Amniotic stem cell (primary cell): ENCODE measurements around the gene MRFAP1L1.
"Not testable (repeated sequence)": the region's sequence is repeated elsewhere in the genome, so short reads cannot be mapped to it uniquely, and the experiment has no call there.

Experiments used
- DNase-seq: peaks from one replicate; lab custom pipeline; 2025; lab: John Stamatoyannopoulos, UW

Gene MRFAP1L1

DNA sequence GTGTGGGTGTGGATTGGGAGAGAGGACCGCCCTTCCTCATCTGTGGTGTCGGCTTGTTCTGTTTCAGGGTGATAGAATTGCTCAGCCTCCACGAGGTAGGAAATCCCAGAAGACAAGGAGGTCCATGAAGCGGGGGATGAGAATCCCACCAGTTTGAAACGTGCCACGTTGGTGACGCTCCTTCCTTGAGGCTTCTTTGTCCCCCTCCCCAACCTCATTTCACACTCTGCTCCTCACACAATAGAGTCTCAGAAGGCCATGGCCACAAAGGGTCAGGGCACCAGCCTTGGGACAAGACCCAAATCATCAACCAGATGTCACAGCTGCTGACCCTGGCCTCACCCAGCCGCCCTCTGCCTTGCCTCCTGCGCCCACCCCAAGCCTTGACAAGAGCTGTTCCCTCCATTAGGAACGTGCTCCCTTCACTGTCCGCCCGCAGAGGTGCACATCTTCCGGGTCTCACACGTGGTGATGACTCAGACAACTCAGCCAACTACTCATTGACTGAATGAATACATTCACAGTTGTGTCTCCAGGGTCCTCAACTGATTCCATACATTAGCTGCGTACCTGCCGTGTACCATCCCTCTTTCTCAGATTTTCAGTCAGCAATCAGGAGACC, 24.6 kb upstream of the MRFAP1L1 start:
- no peak for DNase-seq

DNA sequence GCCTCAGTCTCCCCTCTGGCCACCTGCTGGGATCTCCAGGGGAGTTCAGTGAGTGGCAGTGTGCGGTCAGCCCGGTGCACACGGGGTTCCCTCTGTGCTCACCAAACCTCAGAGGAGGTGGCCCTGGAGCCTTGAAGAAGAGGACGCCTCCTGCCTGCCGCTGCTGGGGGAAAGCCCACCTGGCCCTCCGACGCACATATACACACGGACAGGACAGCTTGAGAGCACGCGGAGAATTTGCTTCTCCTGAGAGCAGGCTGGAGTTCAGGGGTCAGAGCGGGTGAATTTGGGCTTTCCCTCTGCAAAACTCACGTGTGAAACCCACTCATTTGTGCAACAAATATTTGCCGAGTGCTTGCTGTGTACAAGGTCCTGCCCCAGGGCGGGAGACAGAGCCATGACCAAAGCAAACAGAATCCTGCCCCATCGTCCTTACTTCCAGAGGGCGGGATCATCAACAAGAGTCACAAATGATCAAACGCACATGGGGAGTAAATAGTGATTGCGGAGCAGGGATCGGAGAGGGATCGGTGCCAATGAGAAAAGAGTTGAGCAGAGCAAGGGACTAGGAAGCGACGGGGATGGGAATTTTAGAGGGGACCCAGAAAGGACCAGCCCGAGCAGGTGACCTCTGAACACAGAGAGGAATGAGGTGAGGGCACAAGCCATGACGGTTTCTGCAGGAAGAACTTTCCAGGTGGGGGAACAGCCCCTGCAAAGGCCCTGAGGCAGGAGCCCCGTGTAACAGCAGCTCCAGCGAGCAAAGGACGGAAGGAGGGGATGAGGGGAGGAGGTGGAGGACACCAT, 23.9 kb upstream of the MRFAP1L1 start:
- no peak for DNase-seq

DNA sequence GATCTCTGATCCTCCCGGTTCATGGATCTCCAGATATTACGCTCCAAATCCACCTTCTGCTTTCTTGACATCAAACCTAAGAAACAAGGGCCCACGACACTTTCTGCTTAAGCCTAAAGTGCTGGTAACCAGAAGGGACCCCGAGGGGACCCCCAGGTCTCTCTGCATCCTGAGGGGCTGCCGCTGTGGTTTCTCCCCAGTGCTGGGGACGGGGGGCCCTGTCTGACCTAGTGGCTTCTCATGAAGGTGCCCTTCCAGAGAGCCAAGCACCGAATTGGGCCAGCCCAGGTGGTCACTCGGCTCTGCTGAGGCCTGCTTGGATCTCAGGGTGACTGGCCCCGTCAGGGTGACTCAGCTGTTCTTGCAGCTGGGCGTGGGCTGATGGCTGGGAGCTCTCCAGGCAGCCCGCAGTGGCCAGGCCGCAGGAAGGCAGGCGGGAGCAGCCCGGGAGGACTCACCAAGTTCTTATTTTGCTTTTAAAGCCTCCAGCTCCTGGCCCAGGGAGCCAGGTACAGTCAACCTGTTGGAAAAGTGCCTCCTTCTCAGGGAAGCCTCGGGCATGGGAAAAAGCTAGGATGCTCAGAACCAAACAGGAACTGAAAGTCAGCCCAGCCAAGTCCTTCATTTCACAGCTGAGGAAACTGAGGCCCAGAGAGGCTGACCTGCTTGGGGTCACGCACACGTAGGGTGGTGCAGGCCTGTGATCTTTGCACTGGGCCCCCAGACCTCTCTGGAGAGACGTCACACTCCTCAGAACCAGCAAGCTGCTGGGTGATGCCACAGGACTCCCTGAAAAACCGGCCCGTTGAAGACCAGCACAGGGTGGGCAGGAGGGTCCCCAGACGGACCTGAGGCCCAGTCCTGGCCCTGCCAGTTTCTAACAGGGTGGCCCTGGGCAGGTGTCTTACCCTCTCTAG, 23.0 kb upstream of the MRFAP1L1 start:
- peak; percentile 40 for DNase-seq

DNA sequence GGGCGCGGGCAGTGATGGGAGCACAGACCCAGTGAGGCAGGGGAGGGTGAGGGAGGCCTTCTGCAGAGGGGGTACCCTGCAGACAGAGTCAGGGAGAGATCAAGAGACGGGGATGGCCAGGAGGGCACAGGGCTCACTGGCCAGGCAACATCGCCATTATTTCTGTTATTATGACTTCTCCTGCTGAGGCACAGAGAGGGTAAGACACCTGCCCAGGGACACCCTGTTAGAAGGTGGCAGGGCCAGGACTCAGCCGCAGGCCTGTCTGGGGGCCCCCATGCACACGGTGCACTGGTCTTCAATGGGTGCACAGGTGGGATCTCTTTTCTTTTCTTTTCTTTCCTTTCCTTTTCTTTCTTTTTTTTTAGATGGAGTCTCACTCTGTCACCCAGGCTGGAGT, 22.1 kb upstream of the MRFAP1L1 start:
- DNase-seq = no peak

DNA sequence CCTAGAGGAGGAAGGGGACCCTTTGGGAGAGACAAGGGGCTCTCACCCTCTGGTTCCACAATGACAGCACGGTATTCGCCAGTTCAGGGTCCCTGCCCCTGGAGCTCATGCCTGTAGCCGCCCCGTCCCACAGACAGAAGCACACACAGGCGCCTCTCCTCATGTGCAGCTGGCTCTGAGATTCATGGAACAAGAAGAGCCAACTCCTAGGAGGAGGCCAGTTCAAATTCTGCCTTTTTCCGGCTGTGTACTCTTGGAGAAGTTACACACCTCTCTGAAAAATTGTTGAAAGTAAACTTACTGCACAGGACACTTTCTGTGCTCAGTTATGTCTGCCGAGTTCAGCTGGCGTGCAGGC, 21.6 kb upstream of the MRFAP1L1 start:
- no peak for DNase-seq

DNA sequence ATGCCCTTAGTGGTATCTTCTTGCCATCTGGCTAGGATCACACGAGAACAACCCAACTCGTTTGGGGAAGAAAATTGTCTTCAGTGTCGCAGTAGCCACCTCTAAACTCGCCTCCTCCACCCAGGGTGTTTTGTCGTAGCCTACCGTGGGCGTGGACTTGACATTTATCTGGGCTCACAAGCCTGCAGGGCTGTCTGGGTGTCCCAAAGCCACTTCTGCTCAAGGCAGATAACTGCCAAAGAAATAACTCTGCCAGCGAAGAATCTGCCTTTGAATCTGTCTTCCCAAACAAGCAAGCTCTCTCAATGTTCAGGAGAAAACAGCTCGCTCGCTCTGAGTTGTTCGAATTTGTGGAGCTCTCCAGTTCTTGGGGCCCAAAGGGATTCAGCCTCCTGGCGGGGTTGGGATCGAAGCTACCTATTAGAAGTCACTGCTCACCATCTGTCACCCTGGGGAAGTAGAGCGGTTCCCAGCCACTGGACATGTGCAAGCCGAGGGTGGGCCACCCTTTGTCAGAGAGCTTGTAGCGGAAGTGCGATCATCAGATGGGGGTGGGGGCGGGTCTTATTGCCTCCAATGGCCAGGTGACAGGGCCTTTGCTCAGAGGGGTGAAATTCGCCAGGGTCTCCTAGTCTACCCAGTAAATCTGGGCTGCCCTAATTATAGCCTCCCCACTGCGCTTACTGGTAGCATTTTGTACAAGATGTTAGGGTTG, 21.1 kb upstream of the MRFAP1L1 start:
- DNase-seq = no peak

DNA sequence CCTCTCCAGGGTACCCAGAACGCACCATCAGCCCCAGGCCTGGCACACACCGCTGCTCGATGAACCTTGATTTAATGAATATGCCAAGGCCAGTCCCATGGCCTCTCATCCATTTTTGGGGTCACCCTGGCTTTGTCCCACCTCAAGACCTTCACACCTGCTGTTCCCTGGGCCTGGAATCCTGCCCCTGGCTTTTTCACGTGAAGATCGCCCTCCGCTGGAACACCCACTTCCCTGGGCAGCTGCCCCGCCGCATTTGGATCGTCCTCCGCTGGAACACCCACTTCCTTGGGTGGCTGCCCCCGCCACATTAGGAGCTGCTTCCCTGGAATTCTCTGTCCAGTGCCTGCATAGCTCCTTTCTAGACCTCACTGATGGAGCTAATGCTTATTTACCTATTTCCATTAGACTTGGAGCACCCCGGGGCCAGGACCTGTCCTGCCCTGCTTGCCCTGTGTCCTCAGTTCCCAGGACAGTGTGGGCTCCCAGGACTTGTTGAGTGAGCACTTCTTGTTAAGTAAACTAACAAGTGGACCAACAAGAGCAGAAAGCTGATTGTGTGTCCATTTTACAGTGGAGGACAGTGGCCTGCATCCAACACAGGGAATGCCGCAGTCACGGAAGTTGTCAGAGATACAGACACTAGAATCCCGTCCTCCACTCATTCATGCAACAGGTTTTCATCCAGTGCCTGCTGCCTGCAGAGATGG, 18.8 kb upstream of the MRFAP1L1 start:
- no peak for DNase-seq

DNA sequence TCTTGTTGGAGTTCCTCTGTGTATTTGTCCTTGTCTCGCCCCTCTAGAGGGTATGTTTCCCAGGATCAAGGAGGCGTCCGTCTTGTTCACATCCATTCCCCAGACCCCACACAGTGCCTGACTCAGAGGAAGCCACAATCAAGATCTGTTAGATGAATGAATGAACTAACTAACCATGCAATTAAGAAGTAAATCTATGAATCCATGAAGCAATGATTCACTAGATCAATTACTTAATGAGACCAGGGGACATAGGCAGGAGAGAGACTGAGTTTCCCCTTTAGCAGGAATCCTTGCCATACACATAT, 18.2 kb upstream of the MRFAP1L1 start:
- no peak for DNase-seq

DNA sequence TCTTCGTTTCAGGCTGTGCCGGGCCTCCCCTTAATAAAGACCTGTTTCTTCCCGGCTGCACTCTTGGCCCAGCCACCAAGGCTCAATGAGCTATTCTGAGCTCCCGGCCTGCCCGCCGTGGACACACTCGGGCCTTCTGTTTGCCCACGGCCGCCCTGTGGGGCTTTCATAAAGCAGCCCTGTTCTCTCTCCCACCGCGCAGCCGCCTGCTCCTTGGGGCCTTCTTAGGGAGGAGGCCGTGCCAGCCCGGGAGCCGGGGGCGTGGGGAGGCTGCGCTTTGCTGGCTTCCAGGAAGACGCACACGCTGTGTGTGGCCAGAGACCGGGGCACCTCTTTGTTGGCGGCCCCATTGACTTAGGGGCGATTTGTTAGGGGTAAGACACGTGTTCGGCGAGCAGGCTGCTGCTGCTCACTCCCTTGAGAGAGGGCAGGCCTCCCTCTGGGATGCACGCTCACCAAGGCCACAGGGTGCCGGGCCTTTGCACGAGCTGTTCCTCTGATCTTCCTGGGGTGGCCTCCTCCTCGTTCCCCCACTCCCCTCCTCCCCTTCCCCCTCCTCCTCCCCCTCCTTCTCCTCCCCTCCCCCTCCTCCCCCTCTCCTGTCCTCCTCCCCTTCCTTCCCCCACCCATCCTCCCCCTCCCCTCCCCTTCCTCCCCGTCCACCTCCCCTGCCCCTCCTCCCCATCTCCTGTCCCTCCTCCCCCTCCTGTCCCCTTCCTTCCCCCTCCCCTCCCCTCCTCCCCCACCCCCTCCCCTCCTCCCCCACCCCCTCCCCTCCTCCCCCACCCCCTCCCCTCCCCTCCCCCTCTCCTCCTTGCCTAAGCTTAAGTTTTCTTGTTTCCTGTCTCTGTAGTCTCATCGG, 17.6 kb upstream of the MRFAP1L1 start:
- no peak for DNase-seq

DNA sequence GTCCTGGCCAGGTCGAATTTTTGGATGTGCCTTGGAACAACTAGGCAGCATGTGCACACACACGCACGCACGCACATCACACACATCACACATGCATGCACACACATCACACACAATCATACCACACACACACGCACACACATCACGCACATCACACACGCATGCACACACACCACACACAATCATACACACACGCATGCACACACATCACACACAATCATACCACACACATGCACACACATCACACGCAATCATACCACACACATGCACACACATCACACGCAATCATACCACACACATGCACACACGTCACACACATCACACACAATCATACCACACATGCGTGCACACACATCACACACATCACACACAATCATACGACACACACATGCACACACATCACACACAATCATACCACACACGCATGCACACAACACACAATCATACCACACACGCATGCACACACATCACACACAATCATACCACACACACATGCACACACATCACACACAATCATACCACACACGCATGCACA, 15.8 kb upstream of the MRFAP1L1 start:
- DNase-seq = not testable (repeated sequence)

DNA sequence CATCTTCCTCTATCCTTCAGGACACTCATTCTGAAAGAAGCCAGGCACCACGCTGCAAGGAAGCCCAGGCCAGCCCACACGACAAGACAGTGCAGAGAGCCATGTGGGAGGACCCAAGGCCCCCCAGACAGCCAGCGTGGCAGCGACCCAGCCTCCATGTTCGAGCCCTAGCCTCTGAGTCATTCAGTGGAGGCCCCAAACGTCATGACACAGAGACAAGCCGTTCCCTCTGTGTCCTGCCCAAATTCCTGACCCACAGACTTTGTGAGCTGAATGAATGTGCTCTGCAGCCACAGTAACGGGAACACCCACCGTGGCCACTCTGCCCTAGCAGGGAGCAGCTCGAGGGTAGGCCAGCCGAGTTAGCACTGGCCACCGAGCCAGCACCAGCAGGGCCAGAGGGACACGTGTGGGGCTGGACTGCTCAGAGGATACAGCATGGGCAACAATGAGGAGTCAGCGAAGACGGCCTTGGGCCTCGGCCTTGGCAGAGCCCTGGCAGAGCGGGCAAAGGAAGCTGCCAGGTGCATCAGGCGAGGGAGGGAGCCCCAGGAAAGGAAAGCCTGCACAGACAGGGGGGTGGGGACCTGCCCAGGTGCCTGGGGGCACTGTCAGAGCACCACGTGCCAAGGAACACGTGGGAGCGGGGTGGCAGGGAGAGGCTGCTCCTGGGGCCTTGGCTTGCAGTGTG, 14.9 kb upstream of the MRFAP1L1 start:
- no peak for DNase-seq

DNA sequence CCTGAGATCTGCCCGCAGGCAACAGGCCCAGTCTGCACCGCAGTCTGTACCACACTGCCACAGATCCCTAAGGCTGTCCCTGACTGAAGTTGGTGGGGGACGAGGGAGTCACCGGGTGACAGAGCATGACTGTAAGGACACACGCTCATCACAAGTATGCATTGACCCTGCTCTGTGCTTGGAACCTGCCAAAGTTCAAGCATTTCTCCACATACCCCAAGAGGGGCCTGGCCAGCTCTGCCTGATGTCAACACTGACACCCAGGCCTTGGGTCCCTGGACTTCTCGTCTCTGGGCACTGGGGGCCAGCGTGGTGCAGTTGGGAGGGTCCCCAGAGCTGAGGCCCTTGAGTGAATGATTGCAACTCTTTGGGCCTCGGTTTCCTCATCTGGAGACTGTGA, 14.2 kb upstream of the MRFAP1L1 start:
- no peak for DNase-seq

DNA sequence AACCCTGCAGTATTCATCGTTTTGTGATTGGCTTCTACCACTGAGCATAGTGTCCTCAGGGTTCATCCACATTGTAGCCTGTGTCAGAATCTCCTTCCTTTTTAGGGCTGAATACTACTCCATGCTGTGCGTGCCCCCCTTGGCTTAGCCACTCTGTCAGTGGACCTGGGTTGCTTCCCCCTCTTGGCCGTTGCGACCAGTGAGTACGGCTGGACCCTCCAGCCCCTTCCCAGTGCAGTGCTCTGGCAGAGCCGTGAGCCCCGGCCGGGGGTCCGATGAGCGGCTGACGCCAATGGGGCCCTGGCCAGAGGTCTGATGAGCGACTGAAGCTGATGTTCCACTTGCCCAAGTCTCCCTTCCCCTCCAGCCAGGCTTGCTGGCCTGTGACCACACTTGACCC, 13.2 kb upstream of the MRFAP1L1 start:
- no peak for DNase-seq

DNA sequence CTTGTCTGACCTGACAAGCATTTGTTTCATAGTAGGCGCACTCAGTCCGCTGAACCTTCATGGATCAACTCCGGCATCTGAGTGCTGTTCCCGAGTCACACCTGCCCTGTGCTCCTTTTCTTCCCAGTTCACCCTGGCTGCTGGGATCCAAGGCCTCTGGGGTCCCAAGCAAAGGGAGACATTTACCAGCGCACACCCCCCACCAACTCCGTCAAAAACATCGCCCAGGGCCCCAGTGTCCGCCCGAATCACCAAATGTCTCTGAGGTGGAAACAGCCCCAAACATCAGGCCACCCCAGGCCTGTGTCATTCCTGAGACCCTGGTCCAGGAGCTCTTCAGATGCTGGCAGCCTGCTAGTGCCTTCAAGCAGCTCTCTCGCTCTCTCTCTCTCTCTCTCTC, 11.5 kb upstream of the MRFAP1L1 start:
- DNase-seq = no peak

DNA sequence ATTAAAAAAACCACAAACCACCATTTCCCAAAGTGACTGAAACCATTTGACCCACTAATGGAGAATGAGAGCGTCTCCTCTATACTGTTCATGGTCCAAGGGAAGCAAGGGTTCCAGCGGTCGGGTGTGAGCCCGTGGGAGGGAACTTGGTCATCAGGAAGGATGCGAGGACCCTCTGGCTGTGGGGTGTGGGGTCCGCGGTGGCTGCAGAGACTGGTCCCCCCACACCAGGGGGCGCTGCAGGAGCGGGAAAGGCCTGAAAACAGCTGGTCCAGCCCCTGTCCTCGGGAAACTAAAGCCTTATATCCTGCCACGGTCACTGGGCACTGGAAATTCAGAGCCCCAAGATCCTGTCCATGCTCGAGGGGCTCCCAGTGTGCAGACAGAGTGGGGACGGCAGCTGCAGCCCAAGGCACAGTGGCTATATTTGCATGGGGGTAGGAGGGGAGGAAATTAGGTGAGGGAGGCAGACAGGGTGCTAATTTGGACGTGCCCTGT, 10.6 kb upstream of the MRFAP1L1 start:
- DNase-seq = peak; percentile 49

DNA sequence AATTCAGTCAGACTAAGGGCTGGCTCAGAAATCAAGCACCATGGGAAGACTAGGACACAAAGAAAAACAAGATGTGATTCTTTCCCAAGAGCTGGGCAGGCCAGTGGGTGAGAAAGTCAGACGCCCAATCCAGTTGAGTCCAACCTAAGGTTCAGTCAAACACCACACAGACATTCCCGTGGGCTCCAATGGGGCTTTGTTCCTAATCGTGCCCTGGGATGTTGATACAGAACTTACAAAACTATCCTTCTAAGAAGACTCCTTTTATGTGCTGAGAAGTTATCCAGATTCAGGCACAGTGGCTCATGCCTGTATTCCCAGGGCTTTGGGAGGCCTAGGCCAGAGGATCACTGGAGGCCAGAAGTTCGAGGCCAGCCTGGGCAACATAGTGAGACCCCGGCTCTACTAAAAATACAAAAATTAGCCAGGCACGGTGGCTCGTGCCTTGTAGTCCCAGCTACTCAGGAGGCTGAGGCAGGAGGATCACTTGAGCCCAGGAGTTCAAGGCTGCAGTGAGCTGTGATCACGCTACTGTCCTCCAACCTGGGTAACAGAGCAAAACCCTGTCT, 10.0 kb upstream of the MRFAP1L1 start:
- no peak for DNase-seq

DNA sequence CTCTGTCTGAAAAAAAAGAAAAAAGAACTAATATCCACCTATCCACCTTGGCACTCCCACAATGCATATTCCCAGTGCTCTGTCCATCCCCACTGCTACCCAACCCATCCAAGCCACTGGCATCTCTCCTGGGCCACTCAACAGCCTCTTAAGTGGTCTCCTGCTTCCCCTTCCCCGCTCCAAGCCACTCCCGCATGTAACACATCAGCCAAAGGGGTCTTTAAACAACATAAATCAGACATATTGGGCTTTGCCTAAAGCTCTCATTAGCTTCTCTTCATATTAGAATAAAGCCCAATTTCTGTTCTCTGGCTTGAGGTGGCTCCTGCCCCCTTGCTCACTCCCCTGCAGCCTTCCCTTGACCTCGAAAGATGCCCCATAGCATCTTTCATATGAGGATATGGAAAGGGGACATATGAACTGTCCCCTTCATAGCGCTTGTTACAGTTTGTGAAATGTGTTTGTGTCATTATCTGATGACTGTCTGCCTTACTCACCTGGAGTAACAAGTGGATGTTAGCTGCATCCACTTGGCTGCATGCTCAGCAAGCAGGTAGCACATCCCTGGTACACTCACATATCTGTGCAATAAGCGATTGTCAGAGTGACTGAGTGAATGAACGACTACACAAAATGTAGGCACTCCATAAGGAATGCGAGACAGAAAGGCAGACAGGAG, 9.4 kb upstream of the MRFAP1L1 start:
- no peak for DNase-seq

DNA sequence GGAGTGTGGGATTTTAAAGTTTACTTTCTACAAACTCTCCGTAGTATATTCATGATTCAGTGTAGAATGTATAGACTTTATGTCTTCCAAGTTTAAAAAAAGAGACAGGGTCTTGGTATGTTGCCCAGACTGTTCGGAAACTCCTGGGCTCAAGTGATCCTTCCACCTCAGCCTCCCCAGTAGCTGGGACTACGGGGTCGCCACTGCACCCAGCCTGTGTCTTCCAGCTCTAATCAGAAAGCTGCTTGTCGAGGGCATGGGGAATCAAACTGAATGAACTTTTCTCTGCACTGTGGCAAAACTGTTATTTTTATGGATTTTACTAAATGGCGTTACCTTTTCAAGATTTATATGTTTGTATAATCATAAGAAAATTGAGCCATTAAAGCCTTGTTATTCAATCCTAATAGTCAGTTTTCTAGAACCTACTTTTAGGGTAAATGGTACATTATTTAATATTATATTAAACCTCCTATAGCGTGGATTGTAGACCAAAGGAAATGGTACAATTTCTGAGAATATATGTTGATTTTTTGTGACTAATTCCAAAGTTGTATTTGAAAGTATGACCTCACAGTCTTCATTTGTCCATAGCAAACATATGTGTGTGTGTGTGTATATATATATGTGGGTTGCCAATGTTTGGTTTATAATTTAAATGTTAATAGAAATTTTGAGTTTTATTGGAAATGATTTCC, 7.4 kb upstream of the MRFAP1L1 start:
- no peak for DNase-seq
